GM12801 (cell line): ENCODE data around the gene PRKCB.
A peak's percentile ranks its signal among the peaks of the same experiment; 100 is the strongest.

Experiments
- CTCF ChIP-seq: IDR thresholded peaks from one replicate; pipeline ENCODE4 v1.5.1; 2011; ENCODE audit warnings: control low read depth; ENCODE audit not compliant: insufficient read length; ENCODE audit errors: extremely low read depth

The PRKCB gene

GRCh38 chr16:23803591-23804123, 32.1 kb upstream of the PRKCB start:
- peak; percentile 20 for TF ChIP-seq CTCF

GRCh38 chr16:23807028-23807427, 28.8 kb upstream of the PRKCB start:
- no peak for TF ChIP-seq CTCF

- no peak for TF ChIP-seq CTCF
These were observed 14.3 kb upstream of the PRKCB start for GRCh38 chr16:23821467-23821866.

- TF ChIP-seq CTCF, result no peak
These were observed 13.7 kb upstream of the PRKCB start for GRCh38 chr16:23821875-23822688.

GRCh38 chr16:23823475-23824384, 12.1 kb upstream of the PRKCB start:
- no peak for TF ChIP-seq CTCF

GRCh38 chr16:23824909-23825308, 10.9 kb upstream of the PRKCB start:
- TF ChIP-seq CTCF, result no peak

- TF ChIP-seq CTCF, result no peak
These were observed 9.2 kb upstream of the PRKCB start for GRCh38 chr16:23826528-23827045.
